Astrocyte (in vitro differentiated cells and primary cell): ENCODE measurements around the gene OSBPL1A.

Source experiments
- CTCF ChIP-seq: IDR thresholded peaks from 2 replicates; pipeline ENCODE4 v1.5.1; 2011; ENCODE audit warnings: low read depth, mild to moderate bottlenecking, inconsistent platforms, low read length, moderate library complexity; ENCODE audit not compliant: insufficient read depth
- EZH2 ChIP-seq: IDR thresholded peaks from 2 replicates; pipeline ENCODE4 v1.6.1; 2012; ENCODE audit warnings: mild to moderate bottlenecking, low read length, inconsistent platforms; ENCODE audit not compliant: insufficient read depth

GRCh38 chr18:24228667-24229041 lies 169.0 kb downstream of the OSBPL1A start:
- TF ChIP-seq CTCF, result no peak
- TF ChIP-seq EZH2, result no peak
